ENCODE measurements around the gene COL5A1. TPM values are rescaled to one million over a fixed set of nuclear protein-coding genes. Genes with fewer than 3 reads are reported as not detected.

COL5A1 gene
- total RNA-seq, 1 experiment from 2014 or later = 10.6 TPM

GRCh38 chr9:134669399-134669955 lies 27.9 kb downstream of the COL5A1 start:
- Histone ChIP-seq H3K4me2 (ENCODE audit: low read length) (peak overlapping the region; percentile 5), H3K79me2 (ENCODE audit: low read length) (no peaks in the 10 kb centered on the region), H3K4me3 (ENCODE audit: low read length) (no peak overlapping the region), H3K27me3 (ENCODE audit: low read length) (no peaks in the 10 kb centered on the region), H4K20me1 (ENCODE audit: low read length) (no peaks in the 10 kb centered on the region; the same call in 1 of the 2 replicates), H3K9ac (ENCODE audit: low read length) (no peak overlapping the region), H3K27ac (ENCODE audit: low read length) (no peak overlapping the region), H3K4me1 (ENCODE audit: insufficient read depth, low read length) (peaks cover 26% of the 10 kb centered on the region), H3K9me2 (replicated peaks; ENCODE audit: low read length) (no peaks in the 10 kb centered on the region), H3K9me3 (ENCODE audit: low read length) (no peaks in the 10 kb centered on the region), H3K36me3 (ENCODE audit: low read depth, low read length) (no peaks in the 10 kb centered on the region), H2AFZ (ENCODE audit: low read length) (no peak overlapping the region), H3F3A (ENCODE audit: low read length, unreplicated experiment) (no peaks in the 10 kb centered on the region)
- POLR2A ChIA-PET (ENCODE audit: unreplicated experiment) = no interaction called here
- no TSS peak for BruUV-seq (replicated peaks)
- TF ChIP-seq EZH2 (IDR thresholded peaks at IDR 0.05; ENCODE audit: low read length, unreplicated experiment) (no peak), EZH2phosphoT487 (IDR thresholded peaks at IDR 0.05; ENCODE audit: borderline replicate concordance, low read length) (no peak)
- TF ChIP-seq, protein P1, sequence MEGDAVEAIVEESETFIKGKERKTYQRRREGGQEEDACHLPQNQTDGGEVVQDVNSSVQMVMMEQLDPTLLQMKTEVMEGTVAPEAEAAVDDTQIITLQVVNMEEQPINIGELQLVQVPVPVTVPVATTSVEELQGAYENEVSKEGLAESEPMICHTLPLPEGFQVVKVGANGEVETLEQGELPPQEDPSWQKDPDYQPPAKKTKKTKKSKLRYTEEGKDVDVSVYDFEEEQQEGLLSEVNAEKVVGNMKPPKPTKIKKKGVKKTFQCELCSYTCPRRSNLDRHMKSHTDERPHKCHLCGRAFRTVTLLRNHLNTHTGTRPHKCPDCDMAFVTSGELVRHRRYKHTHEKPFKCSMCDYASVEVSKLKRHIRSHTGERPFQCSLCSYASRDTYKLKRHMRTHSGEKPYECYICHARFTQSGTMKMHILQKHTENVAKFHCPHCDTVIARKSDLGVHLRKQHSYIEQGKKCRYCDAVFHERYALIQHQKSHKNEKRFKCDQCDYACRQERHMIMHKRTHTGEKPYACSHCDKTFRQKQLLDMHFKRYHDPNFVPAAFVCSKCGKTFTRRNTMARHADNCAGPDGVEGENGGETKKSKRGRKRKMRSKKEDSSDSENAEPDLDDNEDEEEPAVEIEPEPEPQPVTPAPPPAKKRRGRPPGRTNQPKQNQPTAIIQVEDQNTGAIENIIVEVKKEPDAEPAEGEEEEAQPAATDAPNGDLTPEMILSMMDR (conservative IDR thresholded peaks at IDR 0.05; ENCODE audit: low read depth, low read length) = no peak
- intact Hi-C loops (cut with micrococcal nuclease) = no loop called here
- ATAC-seq (no peak; the same call in 1 of the 2 replicates), DNase-seq (no peak)
- CTCF ChIA-PET = no interaction called here

- Histone ChIP-seq H3K9me2 (replicated peaks; ENCODE audit: low read length) (no peaks in the 10 kb centered on the region), H3K27me3 (ENCODE audit: low read length) (no peaks in the 10 kb centered on the region), H3K4me1 (ENCODE audit: insufficient read depth, low read length) (peaks cover 26% of the 10 kb centered on the region), H3K27ac (ENCODE audit: low read length) (no peak overlapping the region), H3K79me2 (ENCODE audit: low read length) (no peaks in the 10 kb centered on the region), H3K4me3 (ENCODE audit: low read length) (no peak overlapping the region), H3K4me2 (ENCODE audit: low read length) (peak overlapping the region; percentile 13), H3K36me3 (ENCODE audit: low read depth, low read length) (no peaks in the 10 kb centered on the region), H3K9ac (ENCODE audit: low read length) (no peak overlapping the region), H4K20me1 (ENCODE audit: low read length) (no peaks in the 10 kb centered on the region; the same call in 1 of the 2 replicates), H3F3A (ENCODE audit: low read length, unreplicated experiment) (no peaks in the 10 kb centered on the region), H3K9me3 (ENCODE audit: low read length) (no peaks in the 10 kb centered on the region), H2AFZ (ENCODE audit: low read length) (no peak overlapping the region)
- TF ChIP-seq, protein P1 (conservative IDR thresholded peaks at IDR 0.05; ENCODE audit: low read depth, low read length) = no peak
- TF ChIP-seq EZH2phosphoT487 (IDR thresholded peaks at IDR 0.05; ENCODE audit: borderline replicate concordance, low read length) (no peak), EZH2 (IDR thresholded peaks at IDR 0.05; ENCODE audit: low read length, unreplicated experiment) (no peak)
- peak; percentile 81 for DNase-seq
- POLR2A ChIA-PET (ENCODE audit: unreplicated experiment) = no interaction called here
- ATAC-seq = peak; percentile 79
- intact Hi-C loops (cut with micrococcal nuclease) = no loop called here
- BruUV-seq (replicated peaks) = no TSS peak
- CTCF ChIA-PET = no interaction called here
These were observed 28.5 kb downstream of the COL5A1 start for GRCh38 chr9:134670042-134670525.

DNA sequence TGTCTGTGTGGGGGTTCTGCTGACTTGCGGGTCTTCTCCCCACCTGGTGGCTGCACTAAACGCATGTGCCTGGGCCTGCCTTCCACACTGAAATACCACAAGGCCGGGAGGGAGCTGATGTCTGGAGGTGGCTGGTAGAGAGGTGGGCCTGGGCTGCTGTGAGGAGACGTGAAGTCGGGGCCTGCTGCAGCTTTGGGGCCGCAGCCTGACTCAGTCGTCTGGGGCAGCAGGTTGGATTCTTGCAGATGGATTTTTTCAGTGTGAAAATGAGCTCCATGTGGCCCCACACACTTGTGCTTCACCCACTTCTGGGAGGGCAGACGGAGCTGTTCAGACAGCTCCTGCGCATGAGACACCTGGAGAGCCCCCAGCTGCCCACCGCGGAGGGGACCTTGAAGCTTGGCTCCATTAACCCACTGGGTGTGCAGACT lies 29.3 kb downstream of the COL5A1 start:
- H3K36me3 ChIP-seq (ENCODE audit: low read depth, low read length) = no peaks in the 10 kb centered on the region
- ChIA-PET CTCF (no interaction called here), POLR2A (ENCODE audit: unreplicated experiment) (no interaction called here)
- TF ChIP-seq EZH2phosphoT487 (IDR thresholded peaks at IDR 0.05; ENCODE audit: borderline replicate concordance, low read length) (no peak), EZH2 (IDR thresholded peaks at IDR 0.05; ENCODE audit: low read length, unreplicated experiment) (no peak)
- TF ChIP-seq, protein P1 (conservative IDR thresholded peaks at IDR 0.05; ENCODE audit: low read depth, low read length) = no peak
- DNase-seq (no peak), ATAC-seq (no peak)
- no peaks in the 10 kb centered on the region for H3F3A ChIP-seq (ENCODE audit: low read length, unreplicated experiment)
- no peak overlapping the region for H2AFZ ChIP-seq (ENCODE audit: low read length)
- no peak overlapping the region for H3K4me2 ChIP-seq (ENCODE audit: low read length)
- H4K20me1 ChIP-seq (ENCODE audit: low read length) = no peaks in the 10 kb centered on the region; the same call in 1 of the 2 replicates
- intact Hi-C loops (cut with micrococcal nuclease) = no loop called here
- no peaks in the 10 kb centered on the region for H3K27me3 ChIP-seq (ENCODE audit: low read length)
- H3K9me2 ChIP-seq (replicated peaks; ENCODE audit: low read length) = no peaks in the 10 kb centered on the region
- H3K27ac ChIP-seq (ENCODE audit: low read length) = no peak overlapping the region
- BruUV-seq (replicated peaks) = no TSS peak
- no peak overlapping the region for H3K4me3 ChIP-seq (ENCODE audit: low read length)
- peaks cover 26% of the 10 kb centered on the region for H3K4me1 ChIP-seq (ENCODE audit: insufficient read depth, low read length)
- H3K9me3 ChIP-seq (ENCODE audit: low read length) = no peaks in the 10 kb centered on the region
- no peak overlapping the region for H3K9ac ChIP-seq (ENCODE audit: low read length)
- H3K79me2 ChIP-seq (ENCODE audit: low read length) = no peaks in the 10 kb centered on the region
